Vagina (tissue), 2 donors: ENCODE data around the gene MAPRE2. TPM values are rescaled to one million over a fixed set of nuclear protein-coding genes. Genes with fewer than 3 reads are reported as not detected.

ENCODE experiments used
- DNase-seq, 2 donors: peaks; one replicate each; pipeline ENCODE4 v3.0.0-alpha.2; 2017; ENCODE audit errors: extremely low spot score in 2 of 2
- H3K27ac ChIP-seq: fragments of 200-600 bp; sonication (generic); one replicate; pipeline ENCODE4 v1.5.1; 2019
- H3K27me3 ChIP-seq: fragments of 200-600 bp; sonication (generic); one replicate; pipeline ENCODE4 v1.5.1; 2019
- H3K36me3 ChIP-seq, 2 donors: fragments of 200-600 bp; sonication (generic); one replicate each; pipeline ENCODE4 v1.5.1; 2017 to 2019
- H3K4me1 ChIP-seq: fragments of 200-600 bp; sonication (generic); one replicate; pipeline ENCODE4 v1.5.1; 2019
- H3K4me3 ChIP-seq, 2 donors: fragments of 200-600 bp; sonication (generic); 1 replicate in 1 of 2; 2 replicates in 1 of 2; pipeline ENCODE4 v1.5.1; 2016 to 2019
- H3K9me3 ChIP-seq: fragments of 200-600 bp; sonication (generic); one replicate; pipeline ENCODE4 v1.5.1; 2019
- POLR2A ChIP-seq, 2 donors: fragments of 450-650 bp; IDR thresholded peaks; one replicate each; pipeline ENCODE4 v1.6.1; 2017; ENCODE audit warnings: antibody characterized with exemption in 2 of 2, mild to moderate bottlenecking in 2 of 2, moderate library complexity in 2 of 2
- POLR2AphosphoS5 ChIP-seq, 2 donors: sonication (generic); formaldehyde crosslinking; IDR thresholded peaks; one replicate each; pipeline ENCODE4 v1.9.0; 2017; ENCODE audit warnings: antibody characterized with exemption in 2 of 2, mild to moderate bottlenecking in 2 of 2, low read depth in 1 of 2; ENCODE audit not compliant: insufficient read depth in 1 of 2
- intact Hi-C: fragments of 100-400 bp; cut with DNase I; formaldehyde crosslinking; loops from one replicate; pipeline ENCODE4 v1.15.1; 2023
- total RNA-seq: library from RNA; depleted of rRNA; stranded (reverse); fragments of >200 nt; gene quantifications from one replicate; pipeline ENCODE4 v1.2.3, GENCODE V29; 2016
- TF ChIP-seq, protein P1 (sequence below), 3 experiments: fragments of 450-650 bp in 2 of 3; fragments of 200-600 bp in 1 of 3; sonication (generic) in 1 of 3; IDR thresholded peaks; one replicate each; pipeline ENCODE4 v1.5.1; 2017 to 2019; ENCODE audit warnings: antibody characterized with exemption in 3 of 3, mild to moderate bottlenecking in 2 of 3, moderate library complexity in 2 of 3

The MAPRE2 gene
- total RNA-seq, 1 donor from 2014 or later, result 21.4 TPM

DNA sequence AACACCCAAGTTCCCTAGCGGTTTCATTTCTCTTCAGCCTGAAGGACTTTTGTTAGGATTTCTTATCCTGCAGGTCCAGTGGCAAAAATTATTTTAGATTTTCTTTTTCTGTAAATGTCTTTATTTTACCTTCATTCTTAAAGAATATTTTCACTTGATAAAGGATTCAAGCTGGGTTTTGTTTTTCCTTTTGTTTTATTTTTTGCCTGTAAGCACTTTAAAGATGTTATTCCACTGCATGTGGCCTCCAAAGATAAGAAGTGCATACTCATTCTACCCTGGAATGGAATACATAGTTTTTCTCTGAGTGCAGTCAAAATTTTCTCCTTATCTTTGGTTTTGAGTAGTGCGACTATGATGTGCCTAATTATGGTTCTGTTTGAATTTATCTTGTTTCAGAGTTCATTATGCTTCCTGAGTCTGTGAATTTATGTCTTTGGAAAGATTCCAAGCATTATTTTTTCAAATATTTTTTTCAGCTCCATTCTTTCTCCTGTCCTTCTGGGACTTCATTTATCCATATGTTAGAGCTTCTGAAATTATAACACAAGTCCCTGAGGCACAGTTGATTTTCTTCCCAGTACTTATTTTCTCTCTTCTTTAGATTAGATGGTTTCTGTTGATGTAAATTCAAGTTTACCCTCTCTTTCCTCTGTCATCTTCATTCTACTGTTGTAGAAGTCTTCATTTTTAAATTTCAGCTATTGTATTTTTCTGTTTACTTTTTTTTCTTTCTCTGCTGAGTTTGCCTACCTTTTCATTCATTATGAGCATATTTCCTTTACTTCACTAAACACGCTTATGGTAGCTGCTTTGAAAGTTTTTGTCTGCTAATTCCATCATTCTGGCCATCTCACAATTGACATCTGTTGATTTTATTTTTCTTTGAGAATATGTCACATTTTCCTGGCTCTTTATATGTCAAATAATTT lies 69.6 kb downstream of the MAPRE2 start:
- no peak for DNase-seq
- H3K27me3 ChIP-seq, result no peaks in the 10 kb centered on the region
- H3K4me3 ChIP-seq, result no peak overlapping the region
- H3K9me3 ChIP-seq, result no peaks in the 10 kb centered on the region
- intact Hi-C loops, result no loop called here
- no peak overlapping the region for H3K27ac ChIP-seq
- H3K4me1 ChIP-seq, result no peaks in the 10 kb centered on the region
- no peaks in the 10 kb centered on the region for H3K36me3 ChIP-seq
- TF ChIP-seq POLR2A (IDR thresholded peaks at IDR 0.05), result no peak
- TF ChIP-seq, protein P1, sequence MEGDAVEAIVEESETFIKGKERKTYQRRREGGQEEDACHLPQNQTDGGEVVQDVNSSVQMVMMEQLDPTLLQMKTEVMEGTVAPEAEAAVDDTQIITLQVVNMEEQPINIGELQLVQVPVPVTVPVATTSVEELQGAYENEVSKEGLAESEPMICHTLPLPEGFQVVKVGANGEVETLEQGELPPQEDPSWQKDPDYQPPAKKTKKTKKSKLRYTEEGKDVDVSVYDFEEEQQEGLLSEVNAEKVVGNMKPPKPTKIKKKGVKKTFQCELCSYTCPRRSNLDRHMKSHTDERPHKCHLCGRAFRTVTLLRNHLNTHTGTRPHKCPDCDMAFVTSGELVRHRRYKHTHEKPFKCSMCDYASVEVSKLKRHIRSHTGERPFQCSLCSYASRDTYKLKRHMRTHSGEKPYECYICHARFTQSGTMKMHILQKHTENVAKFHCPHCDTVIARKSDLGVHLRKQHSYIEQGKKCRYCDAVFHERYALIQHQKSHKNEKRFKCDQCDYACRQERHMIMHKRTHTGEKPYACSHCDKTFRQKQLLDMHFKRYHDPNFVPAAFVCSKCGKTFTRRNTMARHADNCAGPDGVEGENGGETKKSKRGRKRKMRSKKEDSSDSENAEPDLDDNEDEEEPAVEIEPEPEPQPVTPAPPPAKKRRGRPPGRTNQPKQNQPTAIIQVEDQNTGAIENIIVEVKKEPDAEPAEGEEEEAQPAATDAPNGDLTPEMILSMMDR (IDR thresholded peaks at IDR 0.05), result no peak
- TF ChIP-seq POLR2AphosphoS5 (IDR thresholded peaks at IDR 0.05; ENCODE audit: insufficient read depth in 1 of 2, low read depth in 1 of 2), result no peak

DNA sequence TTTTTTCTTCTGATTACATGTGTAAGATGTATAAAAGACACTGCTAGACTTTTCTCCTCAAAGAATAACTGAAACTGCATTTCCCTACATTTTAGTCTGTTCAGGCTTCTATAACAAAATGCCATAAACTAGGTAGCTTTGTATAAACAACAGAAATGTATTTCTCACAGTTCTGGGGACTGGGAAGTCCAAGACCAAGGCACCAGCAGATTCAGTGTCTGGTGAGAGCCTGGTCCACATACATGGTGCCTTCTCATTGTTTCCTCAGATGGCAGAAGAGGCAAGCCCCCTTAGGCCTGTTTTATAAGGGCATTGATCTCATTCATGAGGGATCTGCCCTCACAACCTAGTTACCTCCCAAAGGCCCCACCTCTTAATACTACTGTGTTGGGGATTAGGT lies 71.5 kb downstream of the MAPRE2 start:
- DNase-seq, result no peak
- intact Hi-C loops, result no loop called here

DNA sequence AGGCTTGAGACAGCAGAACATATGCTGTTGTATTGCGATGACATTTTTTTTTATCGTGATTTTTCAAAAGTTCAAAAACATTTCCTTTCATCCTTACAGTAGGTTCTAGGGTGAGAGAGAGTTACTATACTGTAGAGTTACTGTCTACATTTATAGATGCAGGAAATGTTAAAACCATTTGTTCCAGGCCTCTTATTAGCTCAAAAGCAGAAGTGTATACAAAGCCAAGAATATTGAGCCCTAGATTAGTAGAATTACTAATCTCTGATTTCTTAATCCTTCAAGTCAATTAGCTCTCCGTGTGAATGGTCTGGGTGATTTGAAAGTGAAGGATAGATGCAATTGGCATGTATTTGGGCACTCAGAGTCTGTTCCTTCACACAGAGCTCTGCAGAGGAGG lies 73.1 kb downstream of the MAPRE2 start:
- Histone ChIP-seq H3K27me3 (no peaks in the 10 kb centered on the region), H3K4me1 (peaks cover 29% of the 10 kb centered on the region), H3K27ac (no peak overlapping the region), H3K9me3 (no peaks in the 10 kb centered on the region), H3K4me3 (no peak overlapping the region), H3K36me3 (no peaks in the 10 kb centered on the region)
- TF ChIP-seq POLR2AphosphoS5 (IDR thresholded peaks at IDR 0.05; ENCODE audit: insufficient read depth in 1 of 2, low read depth in 1 of 2) (no peak), POLR2A (IDR thresholded peaks at IDR 0.05) (no peak)
- TF ChIP-seq, protein P1 (IDR thresholded peaks at IDR 0.05), result no peak
- intact Hi-C loops, result no loop called here
- no peak for DNase-seq

More for the DNA sequence above, 71.5 kb downstream of the MAPRE2 start:
- Histone ChIP-seq H3K27ac (no peak overlapping the region), H3K4me1 (peaks cover 14% of the 10 kb centered on the region), H3K9me3 (no peaks in the 10 kb centered on the region), H3K36me3 (no peaks in the 10 kb centered on the region), H3K4me3 (no peak overlapping the region), H3K27me3 (no peaks in the 10 kb centered on the region)
- TF ChIP-seq, protein P1 (IDR thresholded peaks at IDR 0.05), result no peak

DNA sequence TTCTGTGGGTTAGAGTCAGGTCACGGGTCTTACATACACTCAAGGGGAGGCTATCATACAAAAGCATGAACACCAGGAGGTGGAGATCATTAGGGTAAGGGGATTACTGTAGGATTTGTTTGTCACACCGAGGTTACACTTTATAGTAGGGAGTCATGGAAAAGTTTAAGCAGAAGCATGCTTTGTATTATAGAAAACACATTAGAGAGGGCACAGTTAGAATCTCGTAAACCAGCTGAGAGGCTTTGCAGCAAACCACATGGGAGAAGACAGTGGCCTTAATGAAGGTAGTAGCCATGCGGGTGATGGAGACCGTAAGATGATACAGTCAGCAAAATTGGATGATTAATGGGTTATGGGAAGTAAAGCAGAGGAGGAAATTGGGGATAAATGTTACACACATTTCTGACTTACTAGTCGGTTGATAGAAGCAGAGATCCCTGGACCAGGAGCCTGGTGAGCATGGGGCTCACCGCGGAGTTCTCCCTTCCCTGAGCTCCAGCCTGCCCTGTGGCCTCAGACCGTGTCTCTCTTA lies 75.6 kb downstream of the MAPRE2 start:
- no peaks in the 10 kb centered on the region for H3K9me3 ChIP-seq
- no peak overlapping the region for H3K4me3 ChIP-seq
- no peaks in the 10 kb centered on the region for H3K27me3 ChIP-seq
- H3K4me1 ChIP-seq, result peaks cover 29% of the 10 kb centered on the region
- DNase-seq, result no peak
- no peaks in the 10 kb centered on the region for H3K36me3 ChIP-seq
- intact Hi-C loops, result no loop called here
- peak overlapping the region; percentile 92 for H3K27ac ChIP-seq
- TF ChIP-seq, protein P1 (IDR thresholded peaks at IDR 0.05), result no peak
- TF ChIP-seq POLR2AphosphoS5 (IDR thresholded peaks at IDR 0.05; ENCODE audit: insufficient read depth in 1 of 2, low read depth in 1 of 2) (no peak), POLR2A (IDR thresholded peaks at IDR 0.05) (no peak)

DNA sequence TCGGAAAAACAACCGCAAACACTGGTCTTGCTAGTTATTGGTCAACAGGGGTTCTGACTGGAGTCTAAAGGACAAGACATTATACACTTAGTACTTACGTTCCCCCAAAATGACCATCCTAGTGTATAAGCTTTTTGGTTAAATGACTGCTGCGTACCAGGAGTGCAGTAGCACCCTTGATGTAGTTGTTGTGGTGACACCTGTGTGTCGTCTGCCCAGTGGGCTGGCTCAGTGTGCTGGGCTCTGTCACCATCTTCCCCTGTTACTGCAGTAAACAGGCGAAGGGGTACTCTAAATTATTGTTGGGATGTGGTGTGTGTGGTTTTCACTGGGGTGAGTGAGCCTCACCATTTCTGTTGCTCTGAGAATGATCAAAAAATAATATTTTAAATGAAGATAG lies 76.2 kb downstream of the MAPRE2 start:
- DNase-seq, result no peak
- no peak overlapping the region for H3K4me3 ChIP-seq
- H3K9me3 ChIP-seq, result no peaks in the 10 kb centered on the region
- H3K4me1 ChIP-seq, result peaks cover 29% of the 10 kb centered on the region
- no peaks in the 10 kb centered on the region for H3K27me3 ChIP-seq
- peak overlapping the region; percentile 92 for H3K27ac ChIP-seq
- TF ChIP-seq POLR2A (IDR thresholded peaks at IDR 0.05), result no peak
- TF ChIP-seq, protein P1 (IDR thresholded peaks at IDR 0.05), result no peak
- intact Hi-C loops, result no loop called here
- no peaks in the 10 kb centered on the region for H3K36me3 ChIP-seq
